ENCODE measurements around the gene RNF34.
"Not testable (repeated sequence)": the region's sequence is repeated elsewhere in the genome, so short reads cannot be mapped to it uniquely, and the experiment has no call there.

RNF34 gene, protein sequence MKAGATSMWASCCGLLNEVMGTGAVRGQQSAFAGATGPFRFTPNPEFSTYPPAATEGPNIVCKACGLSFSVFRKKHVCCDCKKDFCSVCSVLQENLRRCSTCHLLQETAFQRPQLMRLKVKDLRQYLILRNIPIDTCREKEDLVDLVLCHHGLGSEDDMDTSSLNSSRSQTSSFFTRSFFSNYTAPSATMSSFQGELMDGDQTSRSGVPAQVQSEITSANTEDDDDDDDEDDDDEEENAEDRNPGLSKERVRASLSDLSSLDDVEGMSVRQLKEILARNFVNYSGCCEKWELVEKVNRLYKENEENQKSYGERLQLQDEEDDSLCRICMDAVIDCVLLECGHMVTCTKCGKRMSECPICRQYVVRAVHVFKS

DNA sequence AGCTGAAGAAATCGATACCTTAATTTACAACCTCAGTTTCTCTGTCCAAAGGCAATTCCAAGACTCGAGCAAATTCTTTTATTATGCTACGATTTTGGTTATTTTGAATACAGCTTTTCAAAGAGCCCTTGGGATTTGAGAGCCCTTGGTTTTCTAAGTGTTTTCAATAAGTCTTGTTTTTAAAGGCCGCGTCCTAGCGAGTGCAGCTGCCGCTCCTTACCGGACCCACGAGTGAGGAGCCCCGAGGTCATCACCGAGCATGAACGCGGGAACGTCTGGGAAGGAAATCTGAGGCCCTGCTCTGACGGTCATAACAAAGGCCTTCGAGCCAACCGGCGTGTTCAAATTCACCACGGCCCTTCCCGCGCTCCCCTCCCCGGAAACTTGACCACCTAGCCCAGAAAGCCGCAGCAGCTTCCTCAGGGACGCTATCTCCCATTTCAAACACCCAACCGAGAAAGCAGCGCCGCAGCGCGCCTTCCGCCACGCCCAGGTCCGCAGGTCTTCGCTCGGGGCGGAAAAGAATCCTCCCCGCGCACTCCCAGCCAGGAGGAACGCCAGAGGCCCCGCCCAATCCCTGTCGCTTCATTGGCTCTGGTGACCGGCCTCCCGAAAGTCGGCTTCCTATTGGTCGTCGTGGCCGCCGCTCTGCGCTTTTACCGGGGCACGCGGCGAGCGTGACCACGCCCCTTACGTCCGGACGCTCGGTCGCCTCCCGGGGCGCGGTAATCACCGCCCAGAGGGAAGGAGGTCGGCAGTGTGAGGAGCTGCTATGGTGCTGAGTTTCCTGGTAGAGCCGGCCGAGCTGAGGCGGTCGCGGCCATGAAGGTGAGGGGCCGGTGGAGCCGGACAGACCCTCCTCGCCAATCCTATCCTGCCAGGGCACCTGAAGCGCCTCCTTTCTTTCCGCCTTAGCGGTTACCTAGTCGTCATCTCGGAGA lies at the start of gene RNF34:
TSS of gene RNF34 (plus strand) at position 728 of the 941 bp plus-strand sequence. CDS start at position 823, 95 bp downstream.
- peak; percentile 99 for DNase-seq

DNA sequence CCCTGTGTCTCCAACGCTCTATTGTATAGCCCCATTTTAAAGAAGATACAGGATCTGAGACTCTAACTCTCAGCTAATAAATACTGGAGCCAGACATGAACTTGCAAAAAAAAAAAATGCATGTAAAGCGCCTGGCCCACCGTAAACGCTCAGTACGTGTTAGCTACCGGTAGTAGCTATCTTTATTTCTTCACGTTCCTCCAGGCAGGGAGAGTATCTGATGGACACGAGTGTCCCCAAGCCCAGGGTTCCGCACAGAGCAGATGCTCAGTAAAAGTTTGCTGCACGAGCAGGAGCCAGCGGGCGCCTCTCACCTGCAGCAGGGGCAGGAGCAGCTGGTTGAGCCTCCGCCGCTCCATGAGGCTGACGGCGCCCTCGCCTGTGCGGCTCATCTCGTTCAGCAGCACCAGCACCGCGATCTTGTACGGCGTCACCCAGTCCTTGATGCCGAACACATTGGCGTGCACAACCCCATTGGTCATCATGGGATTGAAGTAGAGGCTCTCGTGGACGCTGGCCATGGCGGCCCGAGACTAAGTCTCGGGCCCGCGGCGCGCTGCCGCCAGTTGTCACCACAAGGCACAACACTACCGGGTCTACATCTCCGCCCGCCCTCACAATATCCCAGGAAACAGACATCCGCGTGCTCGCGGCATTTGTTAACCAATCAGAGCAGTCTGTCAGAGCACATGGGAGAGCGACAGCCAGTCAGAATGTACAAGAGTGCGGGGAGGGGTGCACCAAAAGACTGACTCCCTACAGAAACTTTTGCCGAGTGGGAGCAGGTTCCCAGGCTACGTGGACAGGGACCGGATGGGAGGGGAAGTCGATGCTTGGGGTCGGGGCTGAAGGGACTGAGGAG lies 47.9 kb upstream of the RNF34 start, which contains the start of gene ANAPC5:
TSS of gene ANAPC5 (minus strand) at position 592 of the 862 bp plus-strand sequence. CDS start at position 521, 71 bp downstream.
- peak; percentile 97 for DNase-seq

DNA sequence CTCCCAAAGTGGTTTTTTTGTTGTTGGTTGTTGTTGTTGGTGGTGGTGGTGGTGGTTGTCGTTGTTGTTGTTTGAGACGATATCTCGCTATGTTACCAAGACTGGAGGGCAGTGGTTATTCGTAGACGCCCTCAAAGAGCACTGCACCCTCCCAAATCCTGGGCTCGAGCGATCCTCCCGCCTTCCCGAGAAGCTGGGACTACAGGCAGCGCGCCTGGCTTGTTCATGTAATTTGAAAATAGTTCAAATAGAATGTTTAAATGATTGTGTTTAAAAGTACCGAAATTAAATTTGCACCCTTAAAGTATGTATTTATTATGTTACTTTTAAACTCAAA lies 47.3 kb upstream of the RNF34 start:
- DNase-seq, result no peak

DNA sequence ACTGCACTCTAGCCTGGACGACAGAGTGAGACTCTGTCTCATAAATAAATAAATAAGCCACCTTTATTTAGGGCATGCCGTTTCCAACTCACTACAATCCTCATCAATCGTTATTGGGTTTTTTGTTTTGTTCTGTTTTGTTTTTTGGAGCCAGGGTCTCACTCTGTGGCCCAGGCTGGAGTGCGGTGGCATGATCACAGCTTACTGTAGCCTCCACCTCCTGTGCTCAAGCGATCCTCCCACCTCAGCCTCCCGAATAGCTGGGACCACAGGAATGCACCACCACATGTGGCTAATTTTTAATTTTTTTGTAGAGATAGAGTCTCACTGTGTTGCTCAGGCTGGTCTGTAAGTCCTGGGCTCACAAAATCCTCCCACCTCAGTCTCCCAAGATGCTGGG lies 44.1 kb upstream of the RNF34 start:
- no peak for DNase-seq

DNA sequence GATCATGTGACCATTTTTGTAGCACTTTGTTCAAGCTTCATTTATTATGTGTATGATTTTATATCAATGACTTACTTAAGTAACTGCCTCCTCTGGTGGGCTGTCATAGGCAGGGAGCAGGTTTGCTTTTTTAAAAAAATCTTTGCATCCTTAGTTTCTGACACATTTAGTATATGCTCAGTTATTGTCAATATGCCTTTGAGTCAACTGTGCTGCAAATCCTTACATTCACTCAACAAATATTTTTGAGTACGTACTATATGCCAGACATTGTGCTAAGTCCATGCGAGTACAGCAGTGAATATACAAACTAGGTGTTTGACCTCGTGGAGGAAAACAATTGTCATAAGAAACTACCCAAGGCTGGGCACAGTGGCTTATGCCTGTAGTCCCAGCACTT lies 43.3 kb upstream of the RNF34 start:
- no peak for DNase-seq

DNA sequence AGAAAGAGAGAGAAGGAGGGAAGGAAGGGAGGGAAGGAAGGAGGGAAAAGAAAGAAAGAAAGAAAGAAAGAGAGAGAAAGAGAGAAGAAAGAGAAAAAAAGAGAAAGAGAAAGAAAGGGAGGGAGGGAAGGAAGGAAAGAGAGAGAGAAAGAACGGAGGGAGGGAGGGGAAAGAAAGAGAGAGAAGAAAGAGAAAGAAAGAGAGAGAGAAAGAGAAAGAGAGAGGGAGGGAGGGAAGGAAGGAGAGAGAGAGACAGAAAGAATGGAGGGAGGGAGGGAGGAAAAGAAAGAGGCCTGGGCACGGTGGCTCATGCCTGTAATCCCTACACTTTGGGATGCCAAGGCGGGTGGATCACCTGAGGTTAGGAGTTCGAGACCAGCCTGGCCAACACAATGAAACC lies 42.6 kb upstream of the RNF34 start:
- DNase-seq, result no peak

DNA sequence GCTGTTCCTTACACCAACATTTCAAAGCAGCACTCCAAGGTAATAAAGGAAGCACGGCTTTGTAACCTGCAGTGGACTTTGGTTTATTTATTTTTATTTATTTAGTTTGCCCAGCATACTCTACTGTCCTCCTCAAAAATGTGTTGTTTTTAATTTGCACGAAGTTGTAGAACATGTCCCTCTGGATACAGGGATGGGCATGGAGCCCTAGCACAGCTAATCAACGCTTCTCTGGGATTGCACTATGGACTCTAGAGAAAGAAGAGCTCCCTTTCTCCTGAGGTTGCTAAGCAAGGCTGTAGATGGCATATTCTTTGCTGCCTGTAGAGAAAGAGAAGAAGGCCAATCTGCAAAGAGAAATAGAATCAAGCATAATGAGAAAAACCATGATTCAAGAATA lies 41.8 kb upstream of the RNF34 start:
- no peak for DNase-seq

DNA sequence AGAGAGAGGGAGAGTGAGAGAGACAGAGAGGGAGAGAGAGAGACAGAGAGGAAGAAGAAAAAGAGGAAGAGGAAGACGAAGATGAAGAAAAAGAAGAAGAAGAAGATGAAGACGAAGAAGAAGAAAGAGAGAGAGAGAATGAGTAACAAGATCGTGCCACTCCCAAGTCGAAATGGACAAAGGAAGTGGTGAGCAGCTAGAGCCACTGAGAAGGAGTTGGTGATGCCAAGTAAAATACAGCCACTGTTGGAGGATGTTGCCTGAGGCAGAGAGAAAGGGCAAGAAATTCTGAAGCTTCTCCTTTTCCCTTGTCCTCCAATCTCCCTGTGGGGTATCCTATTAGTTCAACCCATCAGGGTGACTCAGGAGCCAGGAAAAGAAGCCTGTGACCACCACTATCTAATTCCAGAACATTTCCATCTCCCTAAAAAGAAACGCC lies 35.2 kb upstream of the RNF34 start:
- DNase-seq, result no peak

DNA sequence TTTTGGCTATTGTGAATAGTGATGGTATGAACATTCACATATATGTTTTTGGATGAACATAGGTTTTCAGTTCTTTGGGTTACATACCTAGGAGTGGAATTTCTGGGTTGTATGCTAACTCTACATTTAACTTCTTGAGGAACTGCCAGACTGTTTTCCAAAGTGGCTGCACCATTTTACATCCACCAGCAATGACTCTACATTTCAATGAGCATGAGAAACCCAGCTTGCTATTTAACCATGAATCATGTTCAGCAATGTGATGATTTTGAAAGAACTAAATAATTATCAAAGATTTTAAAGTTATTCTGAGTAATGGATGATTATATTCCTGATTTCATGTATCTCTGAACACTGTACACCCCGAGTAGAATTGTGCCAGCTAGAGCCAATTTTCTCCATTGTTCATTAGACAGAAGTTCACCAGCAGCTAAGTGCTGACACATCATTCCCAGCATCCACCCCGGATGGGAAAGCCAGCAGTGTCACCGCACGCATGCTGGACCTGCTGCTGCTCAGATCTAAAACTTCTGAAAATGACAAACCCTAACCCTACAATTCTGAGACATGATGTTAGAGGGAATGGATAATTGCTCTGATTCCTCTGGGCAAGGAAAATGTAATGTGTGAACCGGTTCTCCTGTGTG lies 34.4 kb upstream of the RNF34 start:
- DNase-seq, result no peak

DNA sequence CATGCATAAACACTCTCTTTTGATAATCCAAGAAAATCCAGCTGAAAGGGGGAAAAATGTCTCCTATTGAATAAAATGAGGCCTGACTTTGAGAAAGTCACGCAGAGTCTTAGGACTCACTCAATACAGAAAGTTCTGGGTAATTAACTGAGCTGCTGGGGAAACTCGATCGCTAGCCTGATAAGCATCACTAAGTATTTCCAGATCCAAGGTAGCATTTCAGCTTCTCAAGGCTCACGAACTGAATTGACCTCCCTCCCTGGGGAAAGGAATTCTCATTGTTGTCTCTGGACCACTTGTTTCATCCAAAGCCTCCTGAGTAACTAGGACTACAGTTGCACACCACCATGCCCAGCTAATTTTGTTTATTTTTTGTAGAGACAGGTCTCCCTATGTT lies 33.9 kb upstream of the RNF34 start:
- DNase-seq, result no peak

DNA sequence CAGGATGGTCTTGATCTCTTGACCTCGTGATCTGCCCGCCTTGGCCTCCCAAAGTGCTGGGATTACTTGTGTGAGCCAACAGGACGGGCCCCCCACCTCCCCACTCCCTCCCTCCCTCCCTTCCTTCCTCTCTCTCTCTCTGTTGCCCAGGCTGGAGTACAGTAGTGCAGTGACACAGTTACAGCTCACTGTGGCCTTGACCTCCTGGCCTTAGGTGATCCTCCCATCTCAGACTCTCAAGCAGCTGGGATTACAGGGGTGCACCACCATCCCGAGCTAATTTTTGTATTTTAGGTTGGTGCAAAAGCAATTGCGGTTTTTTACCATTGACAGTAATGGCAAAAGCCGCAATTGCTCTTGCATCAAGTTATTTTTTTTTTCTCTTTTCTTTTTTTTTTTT lies 28.5 kb upstream of the RNF34 start:
- DNase-seq, result no peak

DNA sequence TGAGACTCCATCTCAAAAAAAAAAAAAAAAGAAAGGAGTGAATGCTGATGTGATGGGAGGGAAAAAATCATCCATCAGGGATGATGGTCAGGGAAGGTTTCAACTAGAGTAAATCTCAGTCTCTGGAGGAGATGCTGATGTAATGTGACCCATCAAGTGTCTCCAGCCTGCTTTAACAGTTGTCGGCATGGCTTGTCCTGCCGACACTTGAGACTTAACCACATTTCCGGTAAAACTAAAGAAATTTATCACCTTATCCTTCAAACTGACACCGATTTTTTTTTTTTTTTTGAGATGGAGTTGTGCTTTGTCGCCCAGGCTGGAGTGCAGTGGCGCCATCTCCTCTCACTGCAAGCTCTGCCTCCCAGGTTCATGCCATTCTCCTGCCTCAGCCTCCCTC lies 26.2 kb upstream of the RNF34 start:
- DNase-seq, result no peak

DNA sequence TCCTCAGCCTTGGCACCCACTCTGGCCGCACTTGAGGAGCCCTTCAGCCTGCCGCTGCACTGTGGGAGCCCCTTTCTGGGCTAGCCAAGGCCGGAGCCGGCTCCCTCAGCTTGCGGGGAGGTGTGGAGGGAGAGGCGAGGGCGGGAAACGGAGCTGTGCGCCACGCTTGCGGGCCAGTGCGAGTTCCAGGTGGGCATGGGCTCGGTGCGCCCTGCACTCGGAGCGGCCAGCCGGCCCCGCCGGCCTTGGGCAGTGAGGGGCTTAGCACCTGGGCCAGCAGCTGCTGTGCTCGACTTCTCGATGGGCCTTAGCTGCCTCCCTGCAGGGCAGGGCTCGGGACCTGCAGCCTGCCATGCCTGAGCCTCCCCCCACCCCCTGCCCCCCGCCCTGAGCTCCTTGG lies 25.6 kb upstream of the RNF34 start:
- DNase-seq, result not testable (repeated sequence)

DNA sequence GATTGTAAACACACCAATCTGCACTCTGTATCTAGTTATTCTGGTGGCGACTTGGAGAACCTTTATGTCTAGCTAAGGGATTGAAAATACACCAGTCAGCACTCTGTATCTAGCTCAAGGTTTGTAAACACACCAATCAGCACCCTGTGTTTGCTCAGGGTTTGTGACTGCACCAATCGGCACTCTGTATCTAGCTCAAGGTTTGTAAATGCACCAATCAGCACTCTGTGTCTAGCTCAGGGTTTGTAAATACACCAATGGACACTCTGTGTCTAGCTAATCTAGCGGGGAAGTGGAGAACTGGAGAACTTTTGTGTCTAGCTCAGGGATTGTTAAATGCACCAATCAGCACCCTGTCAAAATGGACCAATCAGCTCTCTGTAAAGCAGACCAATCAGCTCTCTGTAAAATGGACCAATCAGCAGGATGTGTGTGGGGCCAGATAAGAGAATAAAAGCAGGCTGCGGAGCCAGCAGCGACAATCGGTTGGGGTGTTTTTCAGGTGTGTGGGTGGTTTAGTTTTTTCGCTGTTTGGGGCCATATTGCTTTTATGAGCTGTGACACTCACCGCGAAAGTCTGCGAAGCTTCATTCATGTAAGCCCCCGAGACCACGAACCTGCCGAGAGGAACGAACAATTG lies 24.9 kb upstream of the RNF34 start:
- DNase-seq, result not testable (repeated sequence)

DNA sequence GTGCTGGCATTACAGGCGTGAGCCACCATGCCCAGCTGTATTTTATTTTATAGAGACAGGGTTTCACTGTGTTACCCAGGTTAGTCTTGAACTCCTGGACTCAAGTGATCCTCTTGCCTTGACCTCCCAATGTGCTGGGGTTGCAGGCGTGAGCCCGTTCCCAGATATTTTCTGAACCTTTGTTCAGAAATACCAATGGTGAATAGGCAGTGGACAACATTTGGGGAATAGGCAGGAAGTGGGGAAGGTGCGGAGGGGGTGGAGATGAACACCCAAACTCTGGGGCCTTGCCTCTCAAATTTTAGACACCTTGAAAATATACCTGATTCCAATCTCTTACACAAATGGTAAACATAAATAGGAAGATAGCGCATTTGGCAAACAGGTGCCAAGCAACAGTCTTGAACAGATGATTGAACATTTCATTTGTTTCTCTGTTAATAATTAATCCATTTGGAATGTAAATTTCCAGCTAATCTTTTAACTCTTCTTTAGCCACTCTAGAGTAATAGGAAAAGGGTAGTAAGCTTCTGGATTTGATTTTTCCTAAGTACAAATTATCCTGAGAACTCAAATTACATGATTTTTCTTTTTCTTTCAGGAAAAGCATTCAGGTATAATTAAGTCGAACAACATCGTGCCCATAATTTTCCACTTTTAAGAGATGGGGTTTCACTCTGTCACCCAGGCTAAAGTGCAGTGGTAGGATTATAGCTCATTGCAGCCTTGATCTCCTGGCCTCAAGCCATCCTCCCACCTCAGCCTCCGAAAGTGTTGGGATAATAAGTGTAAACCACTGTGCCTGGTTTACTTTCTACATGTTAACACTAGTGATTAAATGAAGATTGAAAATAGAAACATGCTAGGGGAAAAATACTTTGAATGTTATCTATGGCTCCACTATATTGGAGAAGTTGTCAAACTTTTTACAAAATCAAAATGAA lies 22.9 kb upstream of the RNF34 start:
- no peak for DNase-seq

DNA sequence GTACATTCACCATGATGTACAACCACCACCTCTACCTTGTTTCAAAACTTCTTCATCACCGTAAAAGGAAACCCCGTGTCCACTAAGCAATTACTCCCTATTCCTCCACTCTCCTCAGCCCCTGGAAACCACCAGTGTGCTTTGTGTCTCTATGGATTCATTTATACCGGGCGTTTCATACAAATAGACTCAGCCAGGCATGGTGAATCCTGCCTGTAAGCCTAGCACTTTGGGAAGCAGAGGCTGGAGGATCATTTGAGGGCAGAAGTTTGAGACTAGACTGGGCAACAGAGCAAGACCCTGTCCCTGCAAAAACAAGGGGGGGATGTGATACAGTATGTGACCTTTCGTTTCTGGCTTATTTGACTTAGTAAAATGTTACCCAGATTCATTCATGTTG lies 21.2 kb upstream of the RNF34 start:
- no peak for DNase-seq

DNA sequence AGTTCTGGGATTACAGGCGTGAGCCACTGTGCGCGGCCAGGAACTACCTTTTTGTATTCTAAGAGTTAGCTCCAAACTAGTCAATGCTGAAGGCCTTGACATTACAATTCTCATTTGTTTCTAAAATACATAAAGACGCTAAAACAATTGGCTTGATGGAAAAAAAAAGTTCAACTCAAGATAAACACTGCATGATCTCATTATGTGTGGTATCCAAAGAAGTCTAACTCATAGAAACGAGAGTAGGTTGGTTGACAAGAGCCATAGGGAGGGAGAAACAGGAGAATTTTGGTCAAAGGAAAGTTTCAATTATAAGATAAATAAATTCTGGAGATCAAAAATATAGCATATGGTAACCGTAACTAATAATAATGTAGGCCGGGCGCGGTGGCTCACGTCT lies 20.0 kb upstream of the RNF34 start:
- DNase-seq, result no peak

DNA sequence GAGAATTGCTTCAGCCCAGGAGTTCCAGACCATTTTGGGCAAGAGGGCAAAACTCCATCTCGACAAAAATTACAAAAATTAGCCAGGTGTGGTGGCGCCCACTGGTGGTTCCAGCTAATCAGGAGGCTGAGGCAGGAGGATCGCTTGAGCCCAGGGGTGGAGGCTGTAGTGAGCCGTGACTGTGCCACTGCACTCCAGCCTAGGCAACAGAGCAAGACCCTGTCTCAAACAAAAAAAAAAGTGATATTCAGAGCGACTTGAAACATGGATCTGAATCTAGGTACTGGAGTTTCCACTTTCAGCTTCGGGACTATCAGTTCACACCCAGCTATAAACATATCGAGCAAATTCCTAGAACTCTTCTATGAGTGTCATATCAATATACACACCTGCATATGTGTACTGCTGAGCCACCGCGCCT lies 16.3 kb upstream of the RNF34 start:
- no peak for DNase-seq

DNA sequence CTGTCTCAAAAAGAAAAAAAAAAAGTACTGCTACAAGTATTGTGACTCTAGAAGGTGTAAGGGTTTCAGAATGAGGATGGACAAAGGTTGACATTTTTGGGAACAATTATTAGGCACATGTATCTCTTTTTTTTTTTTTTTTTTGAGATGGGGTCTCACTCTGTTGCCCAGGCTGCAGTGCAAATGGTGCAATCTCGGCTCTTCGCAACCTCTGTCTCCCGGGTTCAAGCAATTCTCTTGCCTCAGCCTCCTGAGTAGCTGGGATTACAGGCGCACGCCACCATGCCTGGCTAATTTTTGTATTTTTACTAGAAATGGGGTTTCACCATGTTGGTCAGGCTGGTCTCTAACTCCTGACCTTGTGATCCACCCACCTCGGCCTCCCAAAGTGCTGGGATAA lies 15.0 kb upstream of the RNF34 start:
- DNase-seq, result not testable (repeated sequence)

DNA sequence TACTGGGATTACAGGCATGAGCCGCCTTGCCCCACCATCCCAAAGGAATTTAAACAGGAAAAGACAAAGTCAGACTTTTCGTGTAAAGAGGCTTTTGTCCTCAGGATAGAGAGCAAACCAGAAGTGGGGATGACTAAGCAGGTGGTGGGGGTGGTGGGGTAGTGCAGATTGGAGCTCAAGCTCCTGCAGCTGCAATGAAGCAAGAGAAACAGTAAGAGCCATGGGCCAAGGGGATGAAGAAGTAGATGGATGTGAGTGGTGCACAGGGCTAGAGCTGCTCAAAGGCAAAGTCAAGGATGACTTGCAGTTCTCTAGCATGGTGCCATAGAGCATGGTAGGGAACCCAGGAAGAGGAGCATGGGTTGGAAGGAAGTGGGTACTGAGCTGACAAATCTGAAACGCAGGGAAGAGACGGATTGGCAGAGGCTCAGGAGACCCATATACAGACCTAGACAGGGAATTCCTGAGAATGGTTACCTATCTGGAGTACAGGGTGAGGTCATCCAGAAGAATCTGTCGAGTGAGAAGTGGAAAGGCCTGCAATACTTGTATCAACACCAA lies 11.4 kb upstream of the RNF34 start:
- DNase-seq, result no peak
